HPDE6-E6E7 (cell line): Measurements from ENCODE around the gene IL17B.

Source experiments
- DNase-seq: peaks from one replicate; pipeline ENCODE4 v3.0.0; 2011; ENCODE audit warnings: missing footprints; ENCODE audit errors: extremely low spot score

IL17B gene

DNA sequence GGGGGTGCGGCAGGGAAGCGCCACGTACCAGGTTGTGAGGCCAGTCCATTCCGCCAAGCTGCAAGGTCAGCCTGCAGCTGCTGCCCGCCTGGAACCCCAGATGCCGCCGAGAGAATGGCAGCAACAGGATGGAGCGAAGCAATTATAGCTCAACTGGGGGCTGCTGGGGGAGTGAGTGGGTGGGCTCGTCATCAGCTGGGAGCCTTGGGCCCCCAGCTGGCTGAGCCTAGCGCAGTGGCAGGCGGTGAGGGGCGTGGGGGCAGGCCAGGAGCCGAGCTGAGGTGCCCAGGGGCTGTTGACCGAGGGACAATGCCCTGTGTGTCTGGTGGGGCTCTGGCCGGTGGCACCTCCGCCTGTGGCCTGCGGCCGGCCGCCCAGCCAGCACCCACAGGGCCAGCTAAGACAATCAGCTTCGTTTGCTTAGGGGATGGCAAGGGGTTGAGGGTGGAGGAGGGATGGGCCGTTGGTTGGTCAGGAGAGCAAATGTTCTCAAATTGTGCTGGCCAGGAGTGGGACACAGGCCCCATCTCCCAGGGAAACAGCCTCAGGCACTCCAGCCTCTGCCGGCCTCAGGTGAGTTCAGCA, at the start of gene IL17B:
IL17B (minus strand) TSS at position 116 of the 585 bp plus-strand sequence; CDS start at position 49, 67 bp downstream.
- DNase-seq, result no peak

DNA sequence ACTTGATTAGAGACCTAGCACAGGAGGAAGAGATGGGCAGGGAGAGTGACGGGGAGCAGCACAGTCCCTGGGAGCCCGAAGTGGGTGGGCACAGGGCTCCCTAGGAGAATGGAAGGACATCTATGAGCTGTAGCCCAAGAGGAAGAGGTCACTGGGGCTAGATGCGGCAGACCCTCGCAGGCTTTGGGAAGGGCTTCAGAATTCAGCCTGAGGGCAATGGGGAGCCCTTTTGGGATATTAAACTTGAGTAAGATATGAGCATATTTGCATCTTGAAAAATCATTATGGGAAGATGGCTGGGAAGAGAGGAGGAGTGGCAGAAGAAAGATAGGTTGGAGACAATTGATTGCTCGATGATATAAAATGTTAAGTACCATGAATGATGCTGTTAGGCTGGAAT, 48.9 kb upstream of the IL17B start:
- DNase-seq, result no peak

DNA sequence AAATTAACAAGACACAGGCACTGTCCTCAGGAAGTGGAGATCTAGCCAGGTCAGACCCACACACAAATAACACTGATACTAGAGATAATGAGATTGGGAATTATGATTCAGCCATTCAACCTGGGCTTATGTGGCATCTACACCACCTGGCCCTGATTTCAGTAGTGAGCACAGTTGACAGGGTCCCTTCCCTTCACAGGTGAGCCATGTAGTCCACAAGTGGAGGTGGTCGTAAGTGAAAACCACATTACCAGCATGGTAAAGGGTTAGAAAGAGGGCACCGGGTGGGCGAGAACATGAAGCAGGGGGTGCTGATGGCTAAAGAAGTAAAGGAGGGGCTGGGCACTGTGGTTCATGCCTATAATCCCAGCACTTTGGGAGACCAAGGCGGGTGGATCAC, 48.3 kb upstream of the IL17B start:
- no peak for DNase-seq

GRCh38 chr5:149426931-149427330, 47.8 kb upstream of the IL17B start:
- DNase-seq, result no peak

DNA sequence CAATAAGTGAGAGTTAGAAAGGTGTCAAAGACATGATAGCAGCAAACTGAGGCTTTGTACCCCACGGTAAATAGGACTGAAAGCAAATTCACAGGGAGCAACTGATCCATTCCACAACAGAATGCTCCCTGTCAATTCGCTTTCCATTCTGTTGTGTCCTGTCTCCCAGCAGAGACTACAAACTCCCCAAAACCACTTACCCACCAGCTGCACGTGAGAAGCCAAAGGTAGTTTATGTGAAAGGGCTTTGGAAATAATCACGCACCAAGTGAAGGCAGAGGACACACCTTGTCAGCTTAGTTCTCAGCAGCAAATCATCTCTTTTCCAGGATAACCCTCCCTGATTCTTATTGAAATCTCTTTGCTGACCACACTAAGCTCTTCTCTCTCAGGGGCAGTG, 46.6 kb upstream of the IL17B start:
- no peak for DNase-seq

- no peak for DNase-seq
Measured at GRCh38 chr5:149424371-149425315, 45.6 kb upstream of the IL17B start.

GRCh38 chr5:149423794-149424268, 44.7 kb upstream of the IL17B start:
- no peak for DNase-seq

- no peak for DNase-seq
Measured at GRCh38 chr5:149423049-149423793, 44.1 kb upstream of the IL17B start.

DNA sequence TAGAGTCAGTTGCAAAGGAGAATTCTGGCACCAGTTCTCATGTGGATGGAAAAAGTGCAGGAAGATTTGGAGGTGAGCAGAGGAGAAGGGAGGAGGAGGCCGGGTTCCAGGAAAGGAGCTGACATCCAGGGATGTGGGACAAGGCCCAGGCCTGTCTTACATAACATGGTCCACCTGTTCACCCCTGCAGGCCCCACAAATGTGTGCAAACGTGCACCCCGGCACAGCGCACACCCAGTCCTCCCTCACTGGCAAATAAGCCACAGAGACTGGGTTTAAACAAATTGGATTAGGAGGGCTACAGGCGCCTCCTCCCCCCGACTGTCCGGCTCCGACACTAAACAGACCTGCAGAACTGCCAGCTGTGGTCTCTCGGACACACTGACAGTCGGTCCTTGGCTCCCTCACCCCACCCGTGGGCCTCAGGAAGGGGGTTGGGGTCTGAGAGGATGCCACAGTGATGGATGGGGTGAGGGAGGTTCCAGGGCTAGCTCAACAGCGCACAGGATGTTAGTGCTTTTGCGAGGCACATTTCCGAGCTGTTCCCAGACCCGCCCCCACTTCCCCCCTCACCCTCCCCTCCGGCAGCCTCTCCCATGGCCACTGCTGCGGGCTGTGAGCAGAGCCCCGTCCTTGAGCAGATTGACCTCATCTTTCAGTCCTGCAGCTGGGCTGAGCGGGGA, 43.4 kb upstream of the IL17B start:
- no peak for DNase-seq

DNA sequence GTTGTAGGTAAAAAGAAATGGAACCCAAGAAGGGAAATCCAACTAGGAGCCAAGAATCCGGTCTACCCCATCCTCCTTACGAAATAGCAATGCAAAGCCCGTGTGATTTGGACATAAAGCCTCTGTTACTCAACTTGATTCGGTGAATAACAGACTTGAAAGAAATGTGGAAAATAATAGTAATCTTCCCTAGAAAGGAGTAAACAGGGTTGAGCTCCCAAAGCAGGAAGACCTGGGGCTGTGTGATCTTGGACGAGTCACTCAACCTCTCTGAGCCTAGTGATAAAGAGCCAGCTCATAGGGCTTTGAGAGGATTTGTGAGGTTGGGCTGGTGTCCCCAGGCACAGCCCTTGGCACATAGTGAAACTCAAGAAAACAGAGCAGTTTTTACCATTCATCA, 42.7 kb upstream of the IL17B start:
- DNase-seq, result no peak

- DNase-seq, result no peak
Measured at GRCh38 chr5:149421372-149421685, 42.2 kb upstream of the IL17B start.

DNA sequence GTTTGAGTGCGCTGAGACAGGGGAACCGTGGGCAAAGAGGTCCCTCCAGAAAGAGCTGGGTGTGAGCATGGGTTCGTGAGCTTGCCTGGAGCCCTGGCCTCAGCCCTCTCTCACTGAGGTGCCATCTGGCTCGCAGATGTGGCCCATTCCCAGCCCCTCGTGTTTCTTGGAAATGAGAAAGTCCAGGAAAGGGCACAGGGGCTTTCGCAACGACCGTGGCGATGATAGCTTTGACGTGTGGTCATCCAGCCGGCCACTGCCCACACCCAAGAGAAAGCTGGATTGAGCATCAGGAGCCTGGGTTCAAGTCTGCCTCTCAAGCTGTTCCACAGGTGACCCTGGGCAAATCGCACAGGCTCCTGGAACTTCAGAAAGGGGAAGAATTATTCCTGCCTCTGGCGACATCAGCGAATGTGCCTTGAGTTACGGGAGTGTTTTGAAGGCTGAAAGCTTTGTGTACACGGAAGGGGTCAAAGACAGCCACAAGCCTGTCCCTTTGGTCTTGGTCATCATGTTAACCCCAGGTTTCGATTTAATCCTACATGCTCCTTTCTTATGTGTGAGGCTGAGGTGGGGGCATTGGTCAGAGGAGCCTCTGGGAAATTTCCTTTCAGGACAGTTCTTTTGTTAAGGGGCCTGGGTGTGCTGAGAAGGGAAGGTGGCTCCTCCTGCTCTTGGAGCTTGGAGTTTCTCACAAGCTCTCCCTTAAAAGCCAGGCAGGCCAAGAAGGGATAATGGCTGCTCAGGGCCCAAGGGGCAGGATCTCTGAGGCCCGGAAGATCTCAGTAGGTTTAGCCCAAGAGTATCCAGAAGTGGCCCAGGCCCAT, 41.7 kb upstream of the IL17B start:
- no peak for DNase-seq

- no peak for DNase-seq
Measured at GRCh38 chr5:149419859-149420544, 40.9 kb upstream of the IL17B start.

DNA sequence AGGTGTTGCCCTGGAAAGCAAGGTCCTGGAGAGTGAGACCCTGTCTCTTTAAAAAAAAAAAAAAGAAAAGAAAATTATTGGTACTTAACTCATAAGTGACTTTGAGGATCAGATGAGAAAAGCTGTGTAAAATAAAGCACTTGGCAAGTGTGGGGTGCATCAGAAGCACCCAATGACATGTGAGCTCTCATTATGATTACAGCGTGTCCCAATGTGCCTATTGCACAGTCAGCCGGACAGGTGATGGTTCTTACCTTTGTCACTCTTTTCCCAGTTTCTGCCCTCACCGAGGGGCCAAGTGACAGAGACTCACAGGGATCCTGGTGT, 40.4 kb upstream of the IL17B start:
- no peak for DNase-seq

DNA sequence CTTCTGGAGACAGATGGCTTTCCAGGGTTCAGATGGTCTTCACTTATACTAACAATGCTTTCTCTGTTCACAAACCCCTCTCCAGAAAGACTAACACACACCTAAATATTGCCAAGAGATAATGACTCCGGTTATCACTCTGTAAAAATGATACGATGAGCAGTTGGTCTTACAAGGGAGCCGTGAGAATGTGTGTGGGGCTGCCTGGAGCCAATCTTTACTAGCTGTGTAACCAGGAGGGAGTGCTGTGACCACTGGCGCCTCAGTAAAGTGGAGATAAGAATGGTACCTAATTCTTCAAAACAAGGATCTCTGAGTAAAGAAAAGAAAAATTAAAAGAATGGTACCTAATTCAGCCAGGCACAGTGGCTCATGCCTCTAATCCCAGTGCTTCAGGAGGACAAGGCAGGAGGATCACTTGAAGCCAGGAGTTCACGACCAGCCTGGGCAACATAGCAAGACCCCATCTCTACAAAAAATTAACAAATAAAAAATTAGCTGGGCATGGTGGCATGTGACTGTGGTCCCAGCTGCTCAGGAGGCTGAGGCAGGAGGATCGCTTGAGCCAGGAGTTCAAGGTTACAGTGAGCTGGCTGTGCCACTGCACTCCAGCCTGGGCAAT, 39.9 kb upstream of the IL17B start:
- no peak for DNase-seq

DNA sequence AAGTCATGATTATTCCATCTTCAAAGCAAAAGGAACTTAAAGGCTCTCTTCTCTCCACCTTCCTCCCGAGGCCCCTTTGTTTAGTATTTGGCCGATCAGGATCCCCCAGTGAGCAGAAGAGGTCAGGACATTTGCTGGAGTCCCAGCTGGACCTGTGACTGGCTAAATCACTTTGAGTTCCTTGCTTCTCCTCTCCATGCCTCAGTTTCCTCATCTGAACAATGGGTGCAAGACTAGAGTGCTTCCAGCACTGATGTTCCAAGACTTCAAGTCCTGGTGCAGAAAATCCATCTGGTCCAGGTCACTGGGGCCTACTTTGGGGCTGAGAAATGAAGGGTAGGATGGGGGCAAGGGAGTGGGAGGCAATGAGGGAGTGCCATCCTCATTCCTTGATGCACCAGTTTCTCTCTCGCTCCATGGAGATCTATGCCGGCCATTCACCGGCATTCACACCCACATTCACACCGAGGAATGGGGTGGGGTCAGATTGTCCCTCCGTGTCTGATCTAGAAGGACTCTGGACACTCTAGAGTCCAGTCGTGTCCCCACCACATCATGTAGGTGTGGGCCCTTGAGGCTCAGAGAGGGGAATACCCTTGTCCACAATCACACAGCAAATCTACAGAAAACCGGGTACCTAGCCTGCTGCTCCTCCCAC, 38.7 kb upstream of the IL17B start:
- DNase-seq, result no peak

- DNase-seq, result no peak
Measured at GRCh38 chr5:149416987-149417710, 38.1 kb upstream of the IL17B start.

GRCh38 chr5:149415066-149415967, 36.2 kb upstream of the IL17B start:
- no peak for DNase-seq
